Spinal cord (tissue), 10 donors: Measurements from ENCODE around the gene PNPT1. TPM values are rescaled to one million over a fixed set of nuclear protein-coding genes. Genes with fewer than 3 reads are reported as not detected.
"Not testable (repeated sequence)": the region's sequence is repeated elsewhere in the genome, so short reads cannot be mapped to it uniquely, and the experiment has no call there.

ENCODE experiments used
- DNase-seq, 6 donors: peaks; one replicate each; pipeline versions ENCODE4 v3.0.0 to v3.0.0-alpha.2; 2013 to 2015; ENCODE audit warnings: low spot score in 6 of 6, low read depth in 4 of 6
- H3K27ac ChIP-seq: one replicate; pipeline ENCODE4 v1.5.1; 2013; ENCODE audit warnings: low read depth, low read length, control low read depth
- H3K27me3 ChIP-seq: one replicate; pipeline ENCODE4 v1.6.1; 2013; ENCODE audit warnings: low read length; ENCODE audit not compliant: control insufficient read depth, insufficient read depth
- H3K36me3 ChIP-seq: one replicate; pipeline ENCODE4 v1.6.1; 2013; ENCODE audit warnings: low read length; ENCODE audit not compliant: control insufficient read depth, insufficient read depth
- H3K4me1 ChIP-seq: one replicate; pipeline ENCODE4 v1.6.1; 2013; ENCODE audit warnings: low read length; ENCODE audit not compliant: control insufficient read depth, insufficient read depth
- H3K4me3 ChIP-seq: one replicate; pipeline ENCODE4 v1.5.1; 2013; ENCODE audit warnings: low read depth, low read length, control low read depth
- H3K9me3 ChIP-seq: one replicate; pipeline ENCODE4 v1.6.1; 2013; ENCODE audit warnings: low read length; ENCODE audit not compliant: control insufficient read depth, insufficient read depth
- WGBS: methylation state at CpG from one replicate; pipeline ENCODE4 v1.1.5; 2013; ENCODE audit warnings: missing lambda C conversion rate; ENCODE audit not compliant: insufficient coverage; 5-methylcytosine and 5-hydroxymethylcytosine counted together
- polyA plus RNA-seq, 2 donors: library from polyadenylated mRNA; unstranded; fragments of 120-200 nt; gene quantifications; one replicate each; pipeline ENCODE4 v1.2.1, GENCODE V29; 2013; ENCODE audit not compliant: insufficient read length in 2 of 2
- total RNA-seq, 2 donors: library from RNA; depleted of rRNA in 1 of 2; stranded (reverse); fragments of 120-200 nt in 1 of 2; fragments of >200 nt in 1 of 2; gene quantifications; one replicate each; pipeline versions ENCODE4 v1.2.3 to v1.2.4, GENCODE V29; 2013 to 2014
- donor health status: healthy.

The PNPT1 gene
- total and polyA plus RNA-seq, 4 donors, result 24.7 to 35.4 (median 31.5) TPM

DNA sequence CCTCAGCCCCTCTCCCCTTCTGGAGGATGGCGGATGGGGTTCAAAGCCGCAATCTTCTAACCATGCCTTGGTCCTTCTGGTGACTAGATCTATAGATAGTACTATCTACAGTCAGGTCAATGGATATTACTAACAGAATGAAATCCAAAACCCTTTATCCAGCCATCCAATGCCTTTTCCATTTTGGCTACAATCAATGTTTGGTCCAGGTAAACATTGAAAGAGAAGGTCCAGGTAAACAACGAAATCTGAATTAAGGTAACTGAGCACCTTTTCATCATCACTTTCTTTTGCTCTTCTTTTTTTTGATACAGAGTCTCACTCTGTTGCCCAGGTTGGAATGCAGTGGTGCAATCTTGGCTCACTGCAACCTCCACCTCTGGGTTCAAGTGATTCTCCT lies 85.9 kb downstream of the PNPT1 start:
- 100% methylated on average over 1 of the region's 3 CpGs for WGBS
- H3K36me3 ChIP-seq, result peaks cover 19% of the 10 kb centered on the region
- H3K27ac ChIP-seq, result no peak overlapping the region
- peaks cover 3% of the 10 kb centered on the region for H3K4me1 ChIP-seq
- DNase-seq, result no peak
- no peaks in the 10 kb centered on the region for H3K27me3 ChIP-seq
- no peak overlapping the region for H3K4me3 ChIP-seq
- no peaks in the 10 kb centered on the region for H3K9me3 ChIP-seq

DNA sequence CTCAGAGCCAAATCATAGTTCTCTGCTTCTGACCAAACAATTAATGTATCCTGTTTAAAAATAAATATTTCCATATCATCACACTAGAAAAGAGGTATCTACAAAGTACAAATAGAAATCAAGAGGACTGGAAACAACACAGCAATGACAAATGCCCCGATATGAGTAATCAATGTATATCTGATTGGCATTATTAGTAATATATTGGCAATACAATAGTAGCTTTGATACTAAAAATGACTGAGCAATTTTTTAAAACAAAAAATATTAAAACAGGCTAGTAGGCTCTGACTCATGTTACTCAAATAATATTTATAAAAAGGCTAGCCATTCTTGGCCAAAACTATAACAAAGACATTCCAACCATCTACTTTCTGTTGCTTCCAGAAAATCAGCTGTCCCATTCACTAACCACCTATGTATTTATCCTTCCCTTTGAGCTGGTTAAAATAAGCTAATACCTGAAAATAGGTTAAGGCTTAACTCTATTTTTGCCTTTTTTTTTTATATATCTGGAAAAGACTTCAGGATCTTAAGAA lies 89.5 kb downstream of the PNPT1 start:
- H3K27me3 ChIP-seq, result no peaks in the 10 kb centered on the region
- peaks cover 6% of the 10 kb centered on the region for H3K36me3 ChIP-seq
- no peaks in the 10 kb centered on the region for H3K9me3 ChIP-seq
- no peak overlapping the region for H3K4me3 ChIP-seq
- H3K4me1 ChIP-seq, result peaks cover 3% of the 10 kb centered on the region
- H3K27ac ChIP-seq, result no peak overlapping the region
- WGBS, result no CpG with 5 or more reads among the region's 1 CpG
- no peak for DNase-seq

DNA sequence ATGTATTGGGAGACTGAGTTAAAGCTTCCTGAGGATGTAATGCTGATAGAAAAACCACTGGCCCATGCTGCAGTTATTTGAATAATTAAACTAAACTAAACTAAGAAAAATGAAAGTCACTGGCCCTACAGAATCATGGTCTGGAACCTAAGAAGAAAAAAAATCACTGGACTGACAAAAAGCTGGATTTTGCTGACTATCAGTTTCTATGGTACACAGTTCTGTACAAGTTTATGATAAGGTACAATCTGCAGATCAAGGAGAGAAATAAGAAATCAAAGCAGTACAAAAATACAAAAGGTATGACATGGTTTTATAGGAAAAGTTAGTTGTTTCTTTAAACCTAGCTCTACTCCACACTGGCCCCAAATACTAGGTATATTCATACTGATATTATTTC lies 91.8 kb downstream of the PNPT1 start:
- no peak for DNase-seq
- no peak overlapping the region for H3K27ac ChIP-seq
- H3K27me3 ChIP-seq, result no peaks in the 10 kb centered on the region
- H3K9me3 ChIP-seq, result no peaks in the 10 kb centered on the region
- no peak overlapping the region for H3K4me3 ChIP-seq
- peaks cover 16% of the 10 kb centered on the region for H3K36me3 ChIP-seq
- peaks cover 3% of the 10 kb centered on the region for H3K4me1 ChIP-seq

GRCh38 chr2:55598056-55598795 lies 95.4 kb downstream of the PNPT1 start:
- no peak overlapping the region for H3K27ac ChIP-seq
- no peaks in the 10 kb centered on the region for H3K4me1 ChIP-seq
- no peak for DNase-seq
- no peaks in the 10 kb centered on the region for H3K27me3 ChIP-seq
- 100% methylated on average over 3 of the region's 11 CpGs for WGBS
- H3K4me3 ChIP-seq, result no peak overlapping the region
- peaks cover 20% of the 10 kb centered on the region for H3K36me3 ChIP-seq
- H3K9me3 ChIP-seq, result no peaks in the 10 kb centered on the region

- not testable (repeated sequence) for H3K4me1 ChIP-seq, H3K27ac ChIP-seq, DNase-seq, H3K9me3 ChIP-seq, H3K4me3 ChIP-seq, H3K27me3 ChIP-seq
- WGBS, result 100% methylated on average over 1 of the region's 6 CpGs
- H3K36me3 ChIP-seq, result peaks cover 16% of the 10 kb centered on the region
These were observed 96.8 kb downstream of the PNPT1 start for GRCh38 chr2:55596795-55597194.

DNA sequence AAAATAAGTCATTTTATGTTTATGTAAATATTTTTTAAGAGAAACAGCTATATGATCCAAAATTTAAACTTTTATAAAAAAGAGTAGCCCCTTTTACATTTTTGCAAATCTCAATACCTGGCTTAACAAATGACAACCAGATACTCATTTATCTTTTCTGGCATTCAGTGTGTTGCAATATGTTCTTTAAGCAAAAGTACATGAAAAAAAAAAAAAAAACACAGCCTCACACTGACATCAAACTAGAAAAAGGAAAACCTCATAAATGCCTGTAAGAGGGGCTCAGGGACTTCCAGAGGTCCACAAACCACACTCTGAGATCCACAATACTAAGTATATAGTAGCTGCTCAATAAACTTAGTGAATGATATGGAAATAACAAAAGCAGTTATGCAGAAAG lies 98.1 kb downstream of the PNPT1 start:
- H3K27ac ChIP-seq, result no peak overlapping the region
- no peaks in the 10 kb centered on the region for H3K27me3 ChIP-seq
- no peaks in the 10 kb centered on the region for H3K9me3 ChIP-seq
- no peak overlapping the region for H3K4me3 ChIP-seq
- H3K4me1 ChIP-seq, result no peaks in the 10 kb centered on the region
- DNase-seq, result no peak
- peaks cover 19% of the 10 kb centered on the region for H3K36me3 ChIP-seq

- H3K36me3 ChIP-seq, result peaks cover 9% of the 10 kb centered on the region
- no peaks in the 10 kb centered on the region for H3K9me3 ChIP-seq
- H3K27ac ChIP-seq, result no peak overlapping the region
- no peak overlapping the region for H3K4me3 ChIP-seq
- no CpG with 5 or more reads among the region's 1 CpG for WGBS
- DNase-seq, result no peak
- no peaks in the 10 kb centered on the region for H3K27me3 ChIP-seq
- no peaks in the 10 kb centered on the region for H3K4me1 ChIP-seq
These were observed 101.5 kb downstream of the PNPT1 start for GRCh38 chr2:55592130-55592529.

- H3K36me3 ChIP-seq, result peaks cover 5% of the 10 kb centered on the region
- no CpG with 5 or more reads among the region's 7 CpGs for whole genome bisulfite sequencing
- no peaks in the 10 kb centered on the region for H3K9me3 ChIP-seq
- H3K4me1 ChIP-seq, result no peaks in the 10 kb centered on the region
- H3K4me3 ChIP-seq, result no peak overlapping the region
- H3K27me3 ChIP-seq, result no peaks in the 10 kb centered on the region
- H3K27ac ChIP-seq, result no peak overlapping the region
- peak in 1 of 6 donors; percentile 9 for DNase-seq
These were observed 102.7 kb downstream of the PNPT1 start for GRCh38 chr2:55590810-55591440.

DNA sequence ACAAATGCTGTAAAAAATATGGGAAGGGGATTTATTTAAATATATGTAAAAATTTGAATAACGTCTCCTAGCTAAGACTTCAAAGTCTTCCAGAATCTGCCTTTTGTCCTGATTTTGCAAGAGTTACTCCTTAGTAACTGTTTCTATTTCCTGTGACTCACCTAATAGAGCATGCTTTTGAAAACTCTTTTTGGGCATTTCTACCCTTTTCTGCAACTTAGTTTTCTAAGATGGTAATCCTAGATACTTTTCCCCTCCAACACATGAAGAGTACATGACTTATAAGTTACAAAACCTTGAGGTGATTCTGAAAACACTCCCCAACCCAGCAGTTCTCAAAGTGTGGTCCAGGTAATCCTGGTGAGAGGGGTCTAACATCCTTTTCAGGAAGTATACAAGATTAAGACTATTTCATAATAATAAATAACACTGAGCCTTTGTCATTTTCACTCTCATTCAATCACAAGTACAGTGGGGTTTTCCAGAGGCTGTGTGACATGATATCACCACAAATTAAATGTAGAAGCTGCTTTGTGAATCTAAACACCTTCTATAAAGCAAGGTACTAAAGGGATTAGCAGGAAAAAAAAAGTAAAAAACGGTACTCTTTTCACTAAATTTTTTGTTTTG lies 108.1 kb downstream of the PNPT1 start:
- H3K4me1 ChIP-seq, result no peaks in the 10 kb centered on the region
- no peaks in the 10 kb centered on the region for H3K9me3 ChIP-seq
- DNase-seq, result no peak
- no peak overlapping the region for H3K27ac ChIP-seq
- H3K36me3 ChIP-seq, result peaks cover 2% of the 10 kb centered on the region
- no peaks in the 10 kb centered on the region for H3K27me3 ChIP-seq
- no peak overlapping the region for H3K4me3 ChIP-seq
- WGBS, result no CpG with 5 or more reads among the region's 2 CpGs
